Stimulated activated CD8-positive, alpha-beta memory T cell treated with anti-CD3 and anti-CD28 coated beads, Interleukin-4, amount 100 ng/mL, for 24 hours (primary cell): ENCODE results near the gene NAPSA.

Experiments used
- DNase-seq: peaks from one replicate; pipeline ENCODE4 v3.0.0-alpha.2; 2020; ENCODE audit warnings: low read depth

NAPSA gene

GRCh38 chr19:50383852-50384684 lies 18.6 kb upstream of the NAPSA start, which contains the start of gene POLD1:
Gene POLD1 (plus strand): TSS chr19:50384347. CDS start chr19:50398852, 14,505 bp downstream.
- peak; percentile 97 for DNase-seq

DNA sequence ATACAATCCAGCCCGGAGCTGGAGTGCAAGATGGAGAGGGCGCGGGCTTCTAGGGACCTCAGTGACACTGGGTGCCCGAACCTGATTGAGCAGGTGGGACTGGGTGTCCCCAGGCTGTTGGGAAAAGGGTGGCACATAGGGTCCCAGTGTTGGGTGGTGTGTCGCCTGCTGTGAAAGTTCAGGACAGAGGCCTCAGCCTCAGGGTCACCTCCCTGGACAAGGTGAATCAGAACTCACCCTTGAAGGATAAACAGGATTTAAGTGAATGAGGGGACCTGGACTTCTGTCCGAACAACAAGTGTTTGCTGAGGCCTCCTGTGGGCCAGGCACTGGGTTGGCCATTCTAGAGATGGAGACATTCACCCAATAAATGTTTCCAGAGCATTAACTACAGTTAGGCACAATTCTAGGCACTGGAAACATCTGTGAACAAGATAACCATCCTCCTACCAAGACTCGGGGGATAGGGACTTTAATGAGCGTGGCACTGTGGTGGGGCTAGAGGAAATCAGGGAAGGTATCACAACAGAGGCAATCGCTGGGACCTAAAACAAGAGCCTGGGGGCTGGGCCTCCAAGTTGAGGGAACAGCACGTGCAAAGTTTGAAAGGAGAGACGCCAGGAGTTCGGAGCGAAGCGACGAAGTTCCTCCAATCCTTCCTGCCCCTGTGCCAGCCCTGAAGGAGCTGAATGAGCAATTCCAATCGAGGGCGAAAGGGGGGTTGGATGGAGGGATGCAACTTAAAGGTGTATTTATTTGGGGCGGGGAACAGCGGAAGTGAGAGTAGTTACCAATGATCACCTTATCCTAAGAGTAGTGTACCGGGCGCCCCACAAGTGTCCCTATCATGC lies 17.8 kb upstream of the NAPSA start:
- DNase-seq, result no peak

GRCh38 chr19:50381881-50382729 lies 16.7 kb upstream of the NAPSA start:
- no peak for DNase-seq

GRCh38 chr19:50380751-50381151 lies 15.3 kb upstream of the NAPSA start:
- no peak for DNase-seq

DNA sequence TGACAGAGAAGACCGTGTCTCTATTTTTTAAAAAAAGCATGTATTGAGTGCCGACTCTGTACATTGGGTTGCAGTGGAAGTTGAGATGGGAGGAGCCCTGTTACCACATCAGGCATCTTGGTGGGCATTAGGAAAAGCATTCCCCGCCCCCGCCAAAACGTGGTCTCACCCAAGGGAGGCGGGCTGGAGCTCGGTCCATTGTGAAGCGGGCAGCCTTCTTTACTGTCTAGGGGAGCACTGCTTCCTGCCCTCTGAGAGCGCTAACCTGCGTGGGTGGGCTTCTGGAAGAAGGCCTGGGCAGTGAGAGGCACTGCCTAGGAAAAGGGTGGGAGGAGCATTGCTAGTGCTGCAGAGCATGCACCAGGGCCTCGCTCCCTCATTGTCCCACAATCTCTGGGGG lies 14.7 kb upstream of the NAPSA start:
- no peak for DNase-seq

- no peak for DNase-seq
Measured at GRCh38 chr19:50379602-50380001, 14.2 kb upstream of the NAPSA start.

- DNase-seq, result no peak
Measured at GRCh38 chr19:50378863-50379236, 13.4 kb upstream of the NAPSA start.

DNA sequence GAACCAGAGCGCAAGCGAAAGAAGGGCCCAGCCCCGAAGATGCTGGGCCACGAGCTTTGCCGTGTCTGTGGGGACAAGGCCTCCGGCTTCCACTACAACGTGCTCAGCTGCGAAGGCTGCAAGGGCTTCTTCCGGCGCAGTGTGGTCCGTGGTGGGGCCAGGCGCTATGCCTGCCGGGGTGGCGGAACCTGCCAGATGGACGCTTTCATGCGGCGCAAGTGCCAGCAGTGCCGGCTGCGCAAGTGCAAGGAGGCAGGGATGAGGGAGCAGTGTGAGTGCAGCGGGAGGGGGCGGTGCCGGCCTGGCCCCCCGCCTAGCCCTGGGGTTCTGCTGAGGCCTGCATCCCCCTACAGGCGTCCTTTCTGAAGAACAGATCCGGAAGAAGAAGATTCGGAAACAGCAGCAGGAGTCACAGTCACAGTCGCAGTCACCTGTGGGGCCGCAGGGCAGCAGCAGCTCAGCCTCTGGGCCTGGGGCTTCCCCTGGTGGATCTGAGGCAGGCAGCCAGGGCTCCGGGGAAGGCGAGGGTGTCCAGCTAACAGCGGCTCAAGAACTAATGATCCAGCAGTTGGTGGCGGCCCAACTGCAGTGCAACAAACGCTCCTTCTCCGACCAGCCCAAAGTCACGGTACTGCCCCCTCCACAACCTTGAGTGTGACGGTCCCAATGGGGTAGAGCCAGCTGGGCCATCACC lies 12.9 kb upstream of the NAPSA start:
- DNase-seq, result no peak

DNA sequence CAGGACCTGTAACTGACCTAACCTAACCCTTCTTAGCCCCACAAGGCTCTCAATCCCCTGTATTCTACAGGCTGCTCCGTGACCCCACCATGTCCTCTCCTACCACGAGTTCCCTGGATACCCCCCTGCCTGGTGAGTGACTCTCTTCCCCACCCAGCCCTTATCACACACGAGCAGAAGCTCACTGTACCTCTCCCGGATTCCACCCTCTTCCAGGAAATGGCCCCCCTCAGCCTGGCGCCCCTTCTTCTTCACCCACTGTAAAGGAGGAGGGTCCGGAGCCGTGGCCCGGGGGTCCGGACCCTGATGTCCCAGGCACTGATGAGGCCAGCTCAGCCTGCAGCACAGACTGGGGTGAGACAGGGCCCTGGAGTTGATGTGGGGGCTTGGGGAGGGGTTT lies 12.1 kb upstream of the NAPSA start:
- DNase-seq, result no peak

DNA sequence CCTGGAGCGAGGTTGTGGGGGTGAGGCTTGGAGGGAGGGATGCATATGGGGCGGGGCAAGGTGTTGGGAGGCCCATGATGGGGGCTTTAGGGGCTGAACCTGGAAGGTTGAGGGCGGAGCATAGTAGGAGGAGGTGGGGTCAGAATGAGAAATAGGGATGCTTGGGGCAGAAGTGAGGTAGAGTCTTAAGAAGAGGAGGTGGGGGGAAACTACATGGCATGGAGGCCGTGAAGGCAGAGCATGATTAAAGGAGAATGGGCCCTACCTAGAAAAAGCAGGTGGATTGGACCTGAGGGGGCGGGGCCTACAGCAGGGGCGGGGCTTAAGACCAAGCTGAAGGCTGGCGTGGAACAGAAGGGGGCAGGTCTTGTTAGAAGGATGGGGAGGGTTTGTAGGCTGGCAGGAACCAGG lies 11.6 kb upstream of the NAPSA start:
- DNase-seq, result no peak

DNA sequence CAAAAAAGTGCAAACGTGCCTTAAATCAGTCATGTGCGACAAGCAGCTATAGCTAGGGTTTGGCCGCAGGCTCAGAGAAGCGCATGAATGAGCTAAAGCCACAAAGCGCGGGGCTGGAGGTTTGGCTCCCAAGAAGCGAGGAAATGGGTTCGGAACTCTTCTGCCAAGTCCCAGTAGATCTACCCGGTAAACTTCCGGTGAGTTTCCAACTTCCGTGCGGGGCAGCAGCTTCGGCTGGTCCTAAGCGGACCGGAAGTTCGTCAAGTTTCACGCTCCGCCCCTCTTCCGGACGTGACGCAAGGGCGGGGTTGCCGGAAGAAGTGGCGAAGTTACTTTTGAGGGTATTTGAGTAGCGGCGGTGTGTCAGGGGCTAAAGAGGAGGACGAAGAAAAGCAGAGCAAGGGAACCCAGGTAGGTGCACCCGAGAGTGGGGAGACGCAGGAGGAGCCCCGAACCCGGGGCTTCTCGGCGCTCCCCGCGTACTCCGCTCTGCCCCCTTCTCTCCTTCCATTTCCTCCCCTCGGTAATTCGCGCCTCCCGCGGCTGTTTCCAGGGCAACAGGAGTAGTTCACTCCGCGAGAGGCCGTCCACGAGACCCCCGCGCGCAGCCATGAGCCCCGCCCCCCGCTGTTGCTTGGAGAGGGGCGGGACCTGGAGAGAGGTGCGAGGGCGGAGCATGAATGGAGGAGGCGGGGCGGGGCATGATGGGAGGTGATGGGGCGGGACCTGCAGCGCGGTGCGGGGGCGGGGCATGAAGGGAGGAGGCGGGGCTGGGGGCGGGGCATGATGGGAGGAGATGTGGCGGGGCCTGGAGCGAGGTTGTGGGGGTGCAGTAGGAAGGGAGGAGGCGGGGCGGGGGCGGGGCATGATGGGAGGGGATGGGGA lies 11.0 kb upstream of the NAPSA start, which contains the start of gene NR1H2:
TSS of gene NR1H2 (plus strand) at position 292 of the 885 bp plus-strand sequence. CDS start 1,149 bp downstream, outside the sequence.
- DNase-seq, result peak; percentile 90

- DNase-seq, result no peak
Measured at GRCh38 chr19:50371914-50372475, 6.6 kb upstream of the NAPSA start.

DNA sequence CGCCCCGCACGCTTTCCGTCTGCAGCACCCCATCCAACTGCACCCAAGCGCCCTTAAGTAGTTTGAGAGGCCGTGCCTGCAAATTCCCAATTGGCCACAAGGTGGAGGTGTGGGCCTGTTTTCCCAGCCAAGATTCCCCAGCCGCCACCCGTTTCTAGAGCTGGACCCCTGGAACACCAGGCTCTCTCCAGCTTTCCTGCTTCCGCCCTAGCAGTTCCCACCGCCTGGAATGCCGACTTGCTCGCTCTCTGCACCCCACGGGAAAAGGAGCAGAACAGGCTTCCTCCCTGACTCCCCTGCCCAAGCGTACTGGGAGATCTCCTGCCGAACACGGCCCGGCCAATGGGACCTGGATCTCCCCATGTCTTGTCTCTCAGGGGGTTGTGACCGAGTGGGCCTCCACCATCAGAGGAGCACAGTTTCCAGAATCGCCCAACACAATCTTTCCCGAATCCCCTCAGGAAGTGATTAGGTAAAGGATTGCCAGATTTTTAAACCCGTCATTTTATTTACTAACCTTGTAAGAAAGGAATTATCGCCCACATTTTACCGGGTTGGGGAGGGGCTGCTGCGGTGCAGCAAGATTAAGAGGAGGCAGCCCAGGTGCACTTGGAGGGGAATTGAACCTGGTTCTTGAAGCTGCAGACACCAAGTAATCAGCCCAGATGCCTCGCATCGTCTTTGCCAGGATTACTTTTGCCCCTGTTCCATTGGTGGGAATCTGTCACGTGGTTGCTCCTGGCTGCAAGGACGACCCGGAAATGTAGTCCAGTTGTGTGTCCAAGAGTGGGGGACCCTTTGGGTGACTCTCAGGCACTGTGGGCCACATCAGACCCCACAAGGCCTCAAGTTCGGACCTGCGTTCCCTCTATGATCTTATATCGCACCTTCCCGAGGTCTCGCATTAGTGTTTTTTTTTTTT lies 3.5 kb upstream of the NAPSA start:
- peak; percentile 53 for DNase-seq

DNA sequence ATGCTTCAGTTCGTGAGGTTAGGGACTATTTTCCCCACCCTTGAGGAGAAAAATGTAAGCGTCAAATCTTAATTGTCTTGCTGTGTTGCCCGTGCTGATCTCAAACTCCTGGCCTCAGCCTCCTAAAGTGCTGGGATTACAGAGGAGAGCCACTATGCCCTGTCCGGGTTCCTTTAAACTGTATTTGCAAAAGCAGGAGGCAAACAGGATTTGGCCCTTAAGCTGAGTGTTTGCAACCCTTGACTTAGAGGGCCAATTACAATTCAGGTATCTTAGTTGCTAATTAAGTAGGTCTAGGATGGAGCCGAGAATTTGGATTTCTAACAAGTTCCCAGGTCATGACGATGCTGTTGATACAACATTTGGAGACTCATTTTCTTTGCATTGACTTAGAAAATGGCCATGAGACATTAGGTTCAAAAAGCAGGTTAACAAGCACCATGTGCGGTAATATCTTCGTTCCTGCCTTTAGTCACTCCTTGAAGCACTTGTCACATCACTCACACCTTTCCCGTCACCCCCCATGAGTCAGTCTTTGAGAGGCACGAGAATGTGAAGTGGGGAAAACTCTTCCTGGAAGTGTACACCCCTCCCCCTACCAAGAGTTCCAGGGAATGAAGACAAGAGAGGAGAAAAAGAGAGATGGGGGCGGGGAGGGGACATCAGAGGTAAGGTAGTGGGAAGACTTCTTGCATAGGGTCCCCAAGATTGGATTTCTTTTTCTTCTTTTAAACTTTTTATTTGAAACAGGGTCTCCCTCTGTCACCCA lies 2.6 kb downstream of the NAPSA start:
- no peak for DNase-seq

DNA sequence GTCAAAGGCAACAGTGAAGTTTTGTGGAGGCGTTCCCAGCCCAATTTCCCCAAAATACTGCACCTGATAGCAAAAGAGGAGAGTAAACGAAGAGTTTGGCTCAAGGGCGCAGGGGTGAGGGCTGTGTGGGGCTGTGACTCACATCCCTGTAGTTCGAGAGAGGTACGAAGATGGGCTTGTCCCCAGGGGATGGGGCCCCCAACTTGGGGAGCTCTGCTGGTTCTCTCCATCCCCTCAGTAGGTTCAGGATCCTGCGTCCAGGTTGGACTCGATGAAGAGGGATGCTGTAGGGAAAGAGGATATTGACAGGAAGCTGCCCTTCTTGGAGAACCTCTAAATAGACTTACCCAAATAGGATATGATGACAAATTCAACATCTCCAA lies 3.4 kb downstream of the NAPSA start:
- no peak for DNase-seq

GRCh38 chr19:50361290-50362029 lies 4.0 kb downstream of the NAPSA start:
- DNase-seq, result no peak

- no peak for DNase-seq
Measured at GRCh38 chr19:50359328-50359818, 6.1 kb downstream of the NAPSA start.
